NCI-H187 (cell line): ENCODE results near the gene PCBP1.
"Not testable (repeated sequence)": the region's sequence is repeated elsewhere in the genome, so short reads cannot be mapped to it uniquely, and the experiment has no call there.

Experiments
- DNase-seq, 2 experiments: peaks; one replicate each; lab custom pipeline; 2025; lab: John Stamatoyannopoulos, UW

Gene PCBP1

GRCh38 chr2:70124983-70125480 is 37.8 kb downstream of the PCBP1 start:
- peak in 1 of 2 experiments; percentile 73 for DNase-seq

GRCh38 chr2:70125498-70125898 is 38.2 kb downstream of the PCBP1 start:
- DNase-seq = no peak

GRCh38 chr2:70126413-70126812 is 39.1 kb downstream of the PCBP1 start:
- DNase-seq = no peak

- no peak for DNase-seq
Observed at GRCh38 chr2:70128005-70128404, 40.7 kb downstream of the PCBP1 start.

- not testable (repeated sequence) for DNase-seq
Observed at GRCh38 chr2:70131344-70132143, 44.3 kb downstream of the PCBP1 start.

- DNase-seq = peak in 1 of 2 experiments; percentile 79
Observed at GRCh38 chr2:70132244-70133126, 45.2 kb downstream of the PCBP1 start.

- no peak for DNase-seq
Observed at GRCh38 chr2:70133127-70133452, 45.8 kb downstream of the PCBP1 start.

- DNase-seq = peak in 1 of 2 experiments; percentile 54
Observed at GRCh38 chr2:70133491-70134322, 46.4 kb downstream of the PCBP1 start.

GRCh38 chr2:70134323-70134983 is 47.2 kb downstream of the PCBP1 start:
- not testable (repeated sequence) for DNase-seq
